ENCODE data around the gene ALPI.
"Not testable (repeated sequence)": the region's sequence is repeated elsewhere in the genome, so short reads cannot be mapped to it uniquely, and the experiment has no call there.

GRCh38 chr2:232445149-232445885 is 10.6 kb upstream of the ALPI start:
- TF ChIP-seq, protein P1, sequence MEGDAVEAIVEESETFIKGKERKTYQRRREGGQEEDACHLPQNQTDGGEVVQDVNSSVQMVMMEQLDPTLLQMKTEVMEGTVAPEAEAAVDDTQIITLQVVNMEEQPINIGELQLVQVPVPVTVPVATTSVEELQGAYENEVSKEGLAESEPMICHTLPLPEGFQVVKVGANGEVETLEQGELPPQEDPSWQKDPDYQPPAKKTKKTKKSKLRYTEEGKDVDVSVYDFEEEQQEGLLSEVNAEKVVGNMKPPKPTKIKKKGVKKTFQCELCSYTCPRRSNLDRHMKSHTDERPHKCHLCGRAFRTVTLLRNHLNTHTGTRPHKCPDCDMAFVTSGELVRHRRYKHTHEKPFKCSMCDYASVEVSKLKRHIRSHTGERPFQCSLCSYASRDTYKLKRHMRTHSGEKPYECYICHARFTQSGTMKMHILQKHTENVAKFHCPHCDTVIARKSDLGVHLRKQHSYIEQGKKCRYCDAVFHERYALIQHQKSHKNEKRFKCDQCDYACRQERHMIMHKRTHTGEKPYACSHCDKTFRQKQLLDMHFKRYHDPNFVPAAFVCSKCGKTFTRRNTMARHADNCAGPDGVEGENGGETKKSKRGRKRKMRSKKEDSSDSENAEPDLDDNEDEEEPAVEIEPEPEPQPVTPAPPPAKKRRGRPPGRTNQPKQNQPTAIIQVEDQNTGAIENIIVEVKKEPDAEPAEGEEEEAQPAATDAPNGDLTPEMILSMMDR (tag by site-specific recombination; IDR thresholded peaks at IDR 0.05): not testable (repeated sequence)
- TF ChIP-seq, protein P2, sequence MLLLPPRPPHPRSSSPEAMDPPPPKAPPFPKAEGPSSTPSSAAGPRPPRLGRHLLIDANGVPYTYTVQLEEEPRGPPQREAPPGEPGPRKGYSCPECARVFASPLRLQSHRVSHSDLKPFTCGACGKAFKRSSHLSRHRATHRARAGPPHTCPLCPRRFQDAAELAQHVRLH (tag by site-specific recombination; IDR thresholded peaks at IDR 0.05): not testable (repeated sequence)
